Tibial nerve (tissue), 4 donors: ENCODE results near the gene GDPD3.

ENCODE experiments used
- EP300 ChIP-seq, 2 donors: sonication (generic); formaldehyde crosslinking; IDR thresholded peaks; one replicate each; pipeline ENCODE4 v1.6.1; 2017; ENCODE audit warnings: antibody characterized with exemption in 2 of 2, mild to moderate bottlenecking in 1 of 2
- TF ChIP-seq, protein P1 (sequence below), 5 experiments: fragments of 200-600 bp in 3 of 5; fragments of 450-650 bp in 2 of 5; sonication (generic) in 3 of 5; IDR thresholded peaks; one replicate each; pipeline ENCODE4 v1.5.1; 2016 to 2019; ENCODE audit warnings: antibody characterized with exemption in 5 of 5, mild to moderate bottlenecking in 3 of 5, moderate library complexity in 2 of 5

DNA sequence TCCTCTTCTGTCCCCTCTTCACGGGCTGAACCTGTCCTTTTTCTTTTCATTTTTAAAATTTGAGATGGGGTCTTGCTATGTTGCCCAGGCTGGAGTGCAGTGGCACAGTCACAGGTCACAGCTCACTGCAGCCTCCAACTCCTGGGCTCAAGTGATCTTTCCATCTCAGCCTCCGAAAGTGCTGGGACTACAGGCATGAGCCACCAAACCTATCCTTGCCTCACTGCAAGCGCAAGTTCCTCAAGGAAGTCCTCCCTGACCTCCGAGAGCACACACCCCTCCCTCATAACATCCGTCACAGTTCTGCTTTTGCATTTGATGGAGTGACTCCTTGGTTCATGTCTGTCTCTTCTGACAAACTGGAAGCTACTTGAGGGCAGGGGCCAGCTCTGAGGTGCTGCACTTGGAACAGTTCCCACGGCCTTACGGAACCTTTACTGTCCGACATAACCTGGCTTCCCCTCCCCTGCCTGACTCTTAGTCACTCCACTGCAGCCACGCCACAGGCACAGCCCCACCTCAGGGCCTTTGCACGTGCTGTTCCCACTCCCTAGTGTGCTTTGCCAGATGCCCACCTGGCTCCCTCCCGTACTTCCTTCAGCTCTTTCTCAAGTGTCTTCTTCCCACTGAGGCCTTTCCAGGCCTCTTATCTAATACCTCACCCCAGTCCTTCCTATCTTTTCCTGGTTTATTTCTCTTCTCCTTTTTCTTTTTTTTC, 26.0 kb downstream of the GDPD3 start:
- TF ChIP-seq, protein P1, sequence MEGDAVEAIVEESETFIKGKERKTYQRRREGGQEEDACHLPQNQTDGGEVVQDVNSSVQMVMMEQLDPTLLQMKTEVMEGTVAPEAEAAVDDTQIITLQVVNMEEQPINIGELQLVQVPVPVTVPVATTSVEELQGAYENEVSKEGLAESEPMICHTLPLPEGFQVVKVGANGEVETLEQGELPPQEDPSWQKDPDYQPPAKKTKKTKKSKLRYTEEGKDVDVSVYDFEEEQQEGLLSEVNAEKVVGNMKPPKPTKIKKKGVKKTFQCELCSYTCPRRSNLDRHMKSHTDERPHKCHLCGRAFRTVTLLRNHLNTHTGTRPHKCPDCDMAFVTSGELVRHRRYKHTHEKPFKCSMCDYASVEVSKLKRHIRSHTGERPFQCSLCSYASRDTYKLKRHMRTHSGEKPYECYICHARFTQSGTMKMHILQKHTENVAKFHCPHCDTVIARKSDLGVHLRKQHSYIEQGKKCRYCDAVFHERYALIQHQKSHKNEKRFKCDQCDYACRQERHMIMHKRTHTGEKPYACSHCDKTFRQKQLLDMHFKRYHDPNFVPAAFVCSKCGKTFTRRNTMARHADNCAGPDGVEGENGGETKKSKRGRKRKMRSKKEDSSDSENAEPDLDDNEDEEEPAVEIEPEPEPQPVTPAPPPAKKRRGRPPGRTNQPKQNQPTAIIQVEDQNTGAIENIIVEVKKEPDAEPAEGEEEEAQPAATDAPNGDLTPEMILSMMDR (IDR thresholded peaks at IDR 0.05): no peak
- no peak for TF ChIP-seq EP300 (IDR thresholded peaks at IDR 0.05)
